Effector CD4-positive, alpha-beta T cell (primary cell): Measurements from ENCODE around the gene SORBS1.

Experiments
- DNase-seq: peaks from one replicate; pipeline ENCODE4 v3.0.0-alpha.2; 2020

Gene SORBS1

DNA sequence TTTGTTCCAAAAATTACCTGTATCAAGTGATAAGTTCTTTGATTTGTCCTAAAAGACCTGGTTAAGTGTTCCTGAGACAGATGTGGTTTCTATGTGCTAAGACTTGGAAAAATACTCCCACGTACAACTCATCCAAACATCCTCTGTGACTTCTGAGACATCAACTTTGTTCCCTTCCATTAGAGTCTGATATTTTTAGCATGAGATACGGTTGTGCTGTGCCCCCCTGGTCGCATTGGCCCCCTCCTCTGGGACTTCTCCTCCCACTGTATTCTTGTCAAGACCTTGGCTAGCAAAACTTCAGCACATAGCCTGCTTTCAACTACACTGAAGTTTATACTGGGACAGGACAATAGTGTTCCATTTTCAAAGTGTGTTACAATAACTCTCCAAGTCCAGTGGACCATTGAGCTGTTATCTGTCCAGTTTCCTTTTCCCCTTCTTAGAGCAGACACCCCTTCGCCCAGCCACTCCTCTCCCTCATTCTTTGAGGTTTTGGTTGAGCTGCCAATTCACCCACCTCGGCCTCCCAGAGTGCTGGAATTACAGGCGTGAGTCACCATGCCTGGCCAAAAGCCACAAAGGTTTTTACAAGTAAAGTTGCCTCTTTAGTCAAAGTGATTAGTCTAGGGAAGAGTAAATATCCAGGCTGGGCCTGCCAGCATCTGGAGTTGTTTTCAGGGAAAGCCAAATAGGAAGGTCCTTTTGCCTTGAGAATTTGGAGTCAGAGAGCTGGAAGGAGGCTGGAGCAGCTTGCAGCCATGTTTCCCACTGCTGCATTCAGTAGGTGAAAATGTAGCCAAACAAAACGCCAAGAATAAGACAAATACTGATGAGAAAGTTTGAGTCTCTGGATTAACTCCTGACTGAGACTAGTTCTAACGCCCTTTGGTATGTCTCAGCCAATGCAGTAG lies 252.5 kb downstream of the SORBS1 start:
- DNase-seq = no peak

GRCh38 chr10:95306851-95307250 lies 254.3 kb downstream of the SORBS1 start:
- no peak for DNase-seq

- DNase-seq = no peak
These were observed 254.9 kb downstream of the SORBS1 start for GRCh38 chr10:95306318-95306650.

- no peak for DNase-seq
These were observed 255.4 kb downstream of the SORBS1 start for GRCh38 chr10:95305606-95306317.

- DNase-seq = no peak
These were observed 256.2 kb downstream of the SORBS1 start for GRCh38 chr10:95304976-95305375.

GRCh38 chr10:95304463-95304862 lies 256.7 kb downstream of the SORBS1 start:
- no peak for DNase-seq

DNA sequence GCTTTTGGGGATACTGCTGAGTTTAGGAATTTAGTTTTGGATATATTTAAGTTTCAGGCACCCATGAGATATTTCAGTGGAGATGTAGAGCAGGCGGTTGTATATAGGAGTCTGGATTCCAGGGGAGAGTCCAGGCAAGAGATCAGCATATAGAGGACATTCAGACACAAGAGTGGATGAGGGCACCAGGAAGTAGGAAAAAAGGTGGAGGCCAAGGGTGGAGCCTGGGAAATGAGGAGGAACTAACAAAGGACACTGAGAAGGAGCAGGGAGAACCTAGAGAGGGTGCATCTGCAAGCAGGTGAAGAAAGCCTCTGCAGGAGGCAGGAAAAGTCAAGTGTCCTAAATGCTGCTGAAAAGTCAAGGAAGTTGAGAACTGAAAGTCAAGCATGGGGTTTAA lies 257.2 kb downstream of the SORBS1 start:
- no peak for DNase-seq

DNA sequence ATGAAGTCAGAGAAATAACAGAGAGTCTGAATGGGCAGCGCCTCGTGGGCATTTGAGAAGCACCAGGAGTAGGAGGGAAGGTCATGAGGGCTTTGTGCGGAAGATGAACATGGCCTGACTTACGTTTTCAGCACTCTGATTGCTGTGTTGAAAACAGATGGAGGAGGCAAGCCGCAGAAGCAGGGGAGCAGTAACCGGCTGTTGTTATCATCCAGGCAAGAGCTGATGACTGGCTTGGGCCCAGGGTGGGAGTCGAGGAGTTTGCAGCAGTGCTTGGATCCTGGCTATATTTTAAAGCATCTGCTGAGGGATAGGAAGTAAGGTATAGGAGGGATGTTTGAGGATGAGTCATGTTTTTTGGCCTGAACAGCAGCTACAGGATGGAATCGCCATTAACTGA lies 257.6 kb downstream of the SORBS1 start:
- DNase-seq = no peak

- no peak for DNase-seq
These were observed 261.1 kb downstream of the SORBS1 start for GRCh38 chr10:95300022-95300539.

- no peak for DNase-seq
These were observed 263.8 kb downstream of the SORBS1 start for GRCh38 chr10:95297402-95297801.

DNA sequence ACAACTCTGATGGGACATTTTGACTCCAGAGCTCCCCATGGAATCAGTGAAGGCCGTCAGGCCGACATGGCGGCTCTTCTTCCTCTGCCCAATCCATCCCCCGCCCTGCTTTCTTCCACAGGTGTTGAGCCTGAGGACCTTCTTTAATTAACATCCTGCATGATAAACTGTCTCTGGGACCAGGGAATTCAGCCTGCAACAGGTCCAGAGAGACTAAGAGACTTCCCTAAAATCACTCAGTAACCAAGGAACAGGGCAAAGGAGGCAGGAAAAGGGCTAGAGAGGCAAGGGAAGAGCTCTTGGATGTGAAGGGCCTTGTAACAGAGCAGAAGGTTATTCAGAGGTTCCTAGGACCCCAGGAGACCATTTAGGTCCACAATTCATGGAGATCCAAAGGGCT lies 264.4 kb downstream of the SORBS1 start:
- no peak for DNase-seq

- DNase-seq = no peak
These were observed 266.0 kb downstream of the SORBS1 start for GRCh38 chr10:95295031-95295755.

DNA sequence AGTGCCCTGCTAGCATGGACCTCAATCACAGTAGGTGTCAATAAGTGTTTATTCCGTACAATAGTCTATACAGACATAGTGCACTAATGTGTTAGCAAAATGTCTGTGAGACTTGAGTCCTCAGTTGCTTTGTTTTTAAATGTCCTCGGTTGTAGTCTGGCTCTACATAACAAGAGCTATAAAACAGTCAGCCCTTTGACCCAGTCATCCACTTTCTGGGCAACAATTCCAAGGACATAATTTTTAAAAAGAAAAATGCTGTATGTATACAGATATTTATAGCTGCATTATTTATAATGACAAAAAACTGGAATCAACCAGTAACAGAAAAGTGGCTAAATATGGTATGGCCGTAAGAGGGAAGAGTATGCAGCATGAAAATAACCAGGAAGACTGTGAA lies 267.5 kb downstream of the SORBS1 start:
- no peak for DNase-seq

GRCh38 chr10:95291365-95292039 lies 269.7 kb downstream of the SORBS1 start:
- DNase-seq = no peak

DNA sequence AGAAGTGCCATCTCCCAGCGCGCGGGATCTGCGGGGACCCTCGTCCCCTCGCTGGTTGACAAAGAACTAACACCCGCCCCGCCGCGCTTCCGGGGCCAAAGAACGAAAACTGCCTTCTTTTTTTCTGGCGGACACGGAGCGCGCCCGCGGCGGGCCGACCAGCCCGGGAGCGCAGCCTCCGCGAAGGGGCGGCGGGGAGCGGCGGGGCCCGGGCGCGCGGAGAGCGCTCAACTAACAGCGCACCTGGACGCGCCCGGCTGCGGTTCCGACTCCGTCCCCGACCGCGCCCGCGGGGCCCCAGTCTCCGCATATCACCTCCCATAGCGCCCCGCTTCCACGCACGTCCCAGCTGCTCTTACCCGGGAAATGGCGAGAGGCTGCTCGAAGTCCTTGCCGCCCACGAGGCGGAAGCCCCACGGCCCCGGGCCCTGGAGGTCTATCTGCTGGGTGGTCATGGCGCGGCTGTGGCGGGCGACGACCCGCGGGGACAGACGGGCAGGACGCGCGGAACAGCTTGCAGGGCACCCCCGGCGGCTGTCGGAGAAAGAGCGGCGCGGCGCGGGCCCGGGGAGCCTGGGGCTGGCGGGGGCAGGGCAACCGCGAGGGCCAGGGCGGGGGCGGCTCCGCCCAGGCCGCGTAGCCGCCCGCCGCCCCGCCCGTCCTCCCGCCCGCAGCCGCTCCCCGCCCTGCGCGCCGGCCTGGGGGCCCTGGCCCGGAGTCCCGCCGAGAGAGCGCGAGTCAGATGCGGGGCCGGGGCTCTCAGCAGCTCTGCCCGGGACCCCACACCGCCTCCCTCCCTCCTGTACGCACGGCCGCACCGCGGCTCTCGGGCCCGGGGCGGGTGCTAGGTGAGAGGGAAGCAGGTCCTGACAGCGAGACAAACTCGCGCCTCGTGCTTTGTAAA lies 270.5 kb downstream of the SORBS1 start, which contains the start of gene PDLIM1:
Gene PDLIM1 (minus strand): TSS at position 543 of the 904 bp plus-strand sequence. CDS start 88 bp downstream, at position 455.
- DNase-seq = peak; percentile 6

DNA sequence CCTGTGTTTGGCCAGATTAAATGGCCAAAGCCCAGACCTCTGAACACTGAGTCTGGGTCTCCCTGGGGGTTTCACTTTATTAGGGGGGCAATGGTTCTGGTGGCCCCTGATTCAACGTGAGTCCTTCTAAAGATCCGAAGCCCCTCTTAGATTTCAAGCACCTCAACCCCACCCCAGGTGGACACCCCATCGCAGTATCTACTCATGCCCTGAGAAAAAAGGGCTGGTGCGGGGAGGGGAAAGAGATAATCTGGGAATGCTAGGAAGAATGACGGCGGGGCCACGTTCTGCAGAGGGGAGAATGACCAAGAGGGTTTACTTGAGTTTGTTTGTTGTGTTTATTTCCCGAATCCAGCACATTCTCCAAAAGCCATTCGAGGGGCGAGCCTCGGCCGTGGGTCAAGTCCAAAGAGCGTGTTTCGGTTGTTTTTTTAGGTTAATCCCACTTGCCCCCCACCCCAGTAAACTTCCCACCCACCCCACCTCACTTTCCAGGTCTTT lies 271.2 kb downstream of the SORBS1 start:
- DNase-seq = no peak

GRCh38 chr10:95289003-95289920 lies 271.9 kb downstream of the SORBS1 start:
- DNase-seq = no peak

DNA sequence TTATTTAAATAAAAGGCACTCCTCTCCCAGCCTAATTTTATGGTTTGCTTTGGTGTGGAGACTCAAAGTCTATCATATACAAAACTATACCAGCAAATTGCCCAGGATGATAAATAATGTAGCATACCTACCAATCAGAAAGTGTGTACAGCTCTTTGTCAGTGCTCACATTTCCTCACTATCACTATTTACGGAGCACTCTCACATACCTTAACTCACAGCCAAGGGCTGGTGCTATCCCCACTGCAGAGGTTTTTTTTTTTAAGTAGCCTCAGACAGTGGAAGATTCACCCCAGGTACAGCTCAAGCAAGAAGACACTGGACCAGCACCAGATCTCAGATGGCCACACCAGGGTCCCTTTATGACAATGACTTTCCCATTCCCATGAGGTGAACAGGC lies 272.9 kb downstream of the SORBS1 start:
- DNase-seq = no peak

GRCh38 chr10:95287281-95287680 lies 273.9 kb downstream of the SORBS1 start:
- no peak for DNase-seq

DNA sequence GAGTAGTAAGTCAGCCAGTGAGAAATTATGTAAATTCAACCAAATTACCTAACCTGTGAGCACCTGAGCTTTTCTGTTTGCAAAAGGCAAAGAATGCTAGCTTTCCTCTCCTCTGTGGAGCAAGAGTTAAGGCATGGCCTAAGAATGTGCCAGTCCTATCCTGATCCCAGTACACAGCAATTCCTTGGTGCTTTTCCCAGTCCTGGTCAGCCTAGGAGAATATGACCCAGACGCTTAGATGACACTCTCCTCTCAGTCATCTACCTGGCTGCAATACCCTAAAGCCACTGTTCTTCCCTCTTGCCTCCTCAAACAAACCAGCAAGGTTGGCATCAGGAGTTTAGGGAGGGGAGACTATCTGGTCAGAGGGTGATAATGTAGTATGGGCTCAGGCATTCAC lies 274.5 kb downstream of the SORBS1 start:
- no peak for DNase-seq
